Activated CD4-positive, alpha-beta T cell treated with anti-CD3 and anti-CD28 coated beads, Interleukin-2, amount 50 U/mL, for 24 hours (primary cell): ENCODE data around the gene MST1R.
A peak's percentile ranks its signal among the peaks of the same experiment; 100 is the strongest.
"Not testable (repeated sequence)": the region's sequence is repeated elsewhere in the genome, so short reads cannot be mapped to it uniquely, and the experiment has no call there.

ENCODE experiments used
- DNase-seq, 2 donors: peaks; one replicate each; pipeline ENCODE4 v3.0.0-alpha.2; 2020; ENCODE audit warnings: low read depth in 1 of 2, low spot score in 1 of 2

MST1R gene

GRCh38 chr3:49911611-49912010 lies 7.9 kb upstream of the MST1R start:
- no peak for DNase-seq

GRCh38 chr3:49911124-49911420 lies 7.4 kb upstream of the MST1R start:
- no peak for DNase-seq

GRCh38 chr3:49910409-49911123 lies 6.9 kb upstream of the MST1R start:
- no peak for DNase-seq

DNA sequence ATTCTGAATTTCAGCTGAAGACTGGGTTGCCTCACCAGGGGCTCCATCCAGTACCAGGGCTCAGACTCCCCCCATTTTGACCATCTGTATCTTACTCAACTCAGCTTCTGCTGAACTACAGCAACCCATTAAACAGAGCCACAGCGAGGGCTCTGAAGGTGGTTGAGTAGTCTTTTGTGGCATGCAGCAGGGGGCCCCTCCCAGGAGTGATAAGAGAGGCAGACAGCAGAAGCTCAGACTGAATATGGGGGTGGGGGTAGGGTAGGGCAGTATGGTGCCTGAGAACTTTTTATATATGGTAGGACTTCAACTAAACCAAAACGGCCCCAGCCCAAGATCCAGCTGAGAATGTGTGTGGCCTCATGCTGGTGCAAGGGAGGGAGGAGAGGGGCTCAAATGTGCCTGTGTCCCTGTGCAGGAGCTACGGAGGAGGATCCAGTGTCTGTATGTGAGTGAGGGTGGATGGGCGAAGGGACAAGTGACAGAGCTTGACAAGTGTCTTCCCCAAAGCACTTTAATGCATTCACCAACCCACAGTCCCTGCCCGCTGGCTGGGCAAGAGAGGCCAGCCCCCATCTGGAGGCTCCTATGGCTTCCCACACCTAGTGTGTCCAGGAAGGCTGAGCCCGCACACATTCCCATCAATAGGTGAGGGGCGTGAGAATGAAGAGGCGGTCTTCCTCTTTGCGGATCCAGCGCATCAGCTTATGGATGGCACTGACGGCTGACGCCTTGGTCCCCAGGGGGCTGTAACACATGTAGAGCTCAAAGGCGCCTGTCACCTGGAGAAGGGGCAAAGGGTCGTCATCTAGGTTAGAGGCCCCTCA lies 4.9 kb upstream of the MST1R start:
- no peak for DNase-seq

DNA sequence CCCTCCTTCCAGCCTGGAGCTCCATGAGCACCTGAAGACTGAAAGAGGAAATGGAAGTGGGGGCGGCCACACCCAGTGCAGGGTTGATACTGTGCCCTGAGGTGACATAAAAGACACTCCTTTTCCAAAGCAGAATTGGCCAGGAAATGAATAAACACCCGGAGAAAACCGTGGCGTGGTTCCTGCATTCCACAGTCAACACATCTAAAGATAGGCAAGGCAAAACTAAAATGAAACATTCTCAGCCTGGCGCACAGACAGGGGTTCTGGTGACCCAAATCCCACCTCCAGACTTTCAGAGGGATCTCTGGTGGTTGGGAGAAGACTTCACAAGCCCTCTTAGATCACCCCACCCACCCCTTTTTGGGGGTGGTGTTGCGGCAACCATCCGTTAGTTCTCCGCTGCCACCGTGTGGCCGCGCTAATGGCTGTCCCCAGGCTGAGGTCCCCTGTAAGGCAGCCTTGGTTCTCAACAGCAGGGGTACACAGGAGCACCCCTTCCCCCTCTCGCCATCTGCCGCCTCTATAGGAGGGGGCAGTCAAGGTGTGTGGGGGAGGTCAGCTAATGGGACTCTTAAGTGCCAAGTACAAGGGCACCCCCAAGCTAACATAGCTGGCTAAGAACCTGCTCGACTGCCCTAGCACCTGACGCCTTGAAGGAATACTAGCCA lies 2.5 kb upstream of the MST1R start:
- peak in 1 of 2 donors; percentile 11 for DNase-seq

DNA sequence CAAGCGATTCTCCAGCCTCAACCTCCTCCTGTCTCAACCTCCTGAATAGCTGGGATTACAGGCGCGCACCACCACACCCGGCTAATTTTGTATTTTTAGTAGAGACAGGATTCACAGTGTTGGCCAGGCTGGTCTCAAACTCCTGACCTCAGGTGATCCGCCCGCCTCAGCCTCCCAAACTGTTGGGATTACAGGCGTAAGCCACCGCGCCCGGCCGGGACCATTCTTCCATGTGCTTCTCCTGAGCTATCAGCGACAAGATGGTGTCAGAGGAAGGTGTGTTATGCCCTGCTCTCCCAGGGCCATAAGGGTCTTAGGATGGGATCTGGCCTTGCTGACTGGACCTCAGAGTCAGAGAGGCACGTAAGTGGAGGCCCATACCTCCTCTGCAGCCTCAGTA lies 775 bp upstream of the MST1R start:
- DNase-seq, result not testable (repeated sequence)

DNA sequence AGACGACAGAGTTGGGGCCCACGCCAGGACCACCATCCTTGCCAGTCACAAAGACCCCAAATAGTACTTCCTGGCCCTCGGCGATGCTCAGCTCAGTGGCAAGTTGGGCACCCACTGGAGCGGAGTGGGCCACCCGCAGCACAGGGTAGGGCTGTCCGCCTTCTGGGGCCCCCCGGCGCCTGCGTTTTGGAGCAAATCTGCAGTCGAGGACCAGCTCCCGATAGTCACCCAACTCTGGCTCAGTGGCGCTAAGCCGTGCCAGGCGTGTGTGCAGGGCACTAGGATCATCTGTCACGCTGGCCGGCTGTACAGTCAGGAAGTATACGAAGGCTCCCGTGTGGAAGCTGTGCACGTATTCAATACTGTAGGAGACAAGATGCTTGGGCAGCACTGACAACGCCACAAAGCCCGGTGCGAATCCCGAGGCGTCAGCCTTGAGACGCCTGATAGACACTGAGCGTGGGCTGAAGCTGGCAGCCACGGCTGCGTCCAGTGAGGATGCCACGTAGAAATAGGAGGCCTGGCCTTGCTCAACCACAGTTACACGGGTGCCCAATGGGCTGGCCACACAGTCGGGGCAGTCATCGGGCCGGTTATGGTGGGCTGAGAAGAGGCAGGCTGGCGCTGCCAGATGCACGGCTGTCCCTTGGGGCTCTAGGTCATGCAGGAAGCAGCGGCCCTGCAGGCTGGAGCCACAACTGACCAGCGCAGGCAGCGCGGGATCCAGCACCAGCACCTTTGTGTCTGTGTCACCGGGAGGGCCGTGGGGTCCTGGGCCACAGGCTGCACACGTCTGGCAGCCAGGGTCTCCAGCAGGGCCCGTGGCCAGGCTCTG lies 945 bp downstream of the MST1R start:
- DNase-seq, result no peak

DNA sequence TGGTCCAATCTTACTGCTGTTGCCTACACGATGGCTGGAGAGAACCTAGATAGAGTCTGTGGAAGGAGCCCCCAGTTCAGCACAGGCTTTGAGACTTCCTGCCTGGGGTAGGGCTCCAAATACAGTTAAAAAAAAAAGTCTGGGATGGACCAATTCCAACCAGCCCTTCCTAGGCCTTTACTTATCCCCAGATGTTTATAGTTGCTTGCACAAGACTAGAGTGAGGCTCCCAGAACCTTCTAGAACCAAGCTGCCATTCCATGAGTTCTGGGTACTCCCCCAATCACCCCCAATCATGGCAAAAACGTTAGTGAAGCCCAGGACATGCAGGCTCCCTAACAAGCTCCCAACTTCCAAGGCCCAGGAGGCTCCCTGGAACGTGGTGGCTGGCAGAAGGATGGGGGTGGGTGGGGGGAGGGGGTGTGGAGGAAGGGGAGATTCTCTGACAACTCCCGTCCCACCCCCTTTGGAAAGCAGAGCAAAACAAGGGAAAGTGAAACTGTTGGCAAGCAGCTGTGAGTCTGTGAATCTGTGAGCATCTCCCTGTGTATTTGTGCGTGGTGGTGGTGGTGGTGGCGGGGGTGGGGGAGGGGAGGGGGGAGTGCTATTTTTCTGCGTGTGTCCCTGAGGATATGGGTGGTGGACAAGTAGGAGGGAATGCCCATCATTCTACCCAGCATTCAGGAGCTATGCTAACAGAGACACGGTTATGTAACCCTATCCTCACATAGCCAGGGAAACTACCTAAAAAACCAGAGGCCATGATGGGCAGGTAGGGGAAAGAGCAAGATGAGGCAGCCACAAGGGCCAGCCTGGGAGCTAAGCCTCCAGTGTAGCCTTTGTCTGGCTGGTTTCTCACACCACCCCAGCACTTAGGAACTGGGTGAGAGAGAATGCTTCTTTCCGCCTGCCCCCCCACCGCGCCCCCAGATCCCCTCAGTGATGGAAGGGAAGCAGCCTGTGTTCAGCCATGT lies 2.0 kb downstream of the MST1R start:
- DNase-seq, result no peak

DNA sequence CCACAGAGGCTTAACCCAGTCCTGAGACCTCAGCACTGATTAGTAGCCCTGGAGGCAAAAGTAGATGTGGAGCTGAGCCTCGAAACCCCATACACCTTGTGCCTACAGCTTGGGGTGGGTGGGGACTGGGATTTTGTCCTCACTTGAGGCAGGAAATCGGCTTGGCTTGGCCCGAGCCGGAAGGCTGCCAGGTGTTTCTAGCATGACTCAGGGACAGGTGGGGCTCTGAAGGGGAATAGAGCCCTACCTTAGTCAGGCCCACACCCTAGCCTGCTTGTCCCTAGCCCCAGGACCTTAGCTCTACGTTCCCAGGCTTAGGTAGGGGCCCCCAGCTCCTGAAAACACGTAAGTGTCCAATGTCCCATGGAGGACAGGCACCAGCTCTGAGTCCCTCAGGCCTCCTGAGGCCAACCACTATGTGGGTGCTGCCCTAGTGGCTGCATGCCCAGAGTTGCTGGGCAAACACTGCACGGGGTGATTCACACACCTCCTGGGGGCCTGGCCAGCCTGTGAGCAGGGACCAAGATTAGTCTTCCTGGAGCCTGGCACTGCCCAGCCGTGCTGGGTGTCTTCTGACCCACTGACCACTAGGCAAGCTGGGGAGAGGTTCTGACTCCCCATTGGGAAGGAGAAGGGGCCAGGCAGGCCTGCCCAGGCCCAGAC lies 3.1 kb downstream of the MST1R start:
- DNase-seq, result no peak

GRCh38 chr3:49899815-49900214 lies 3.9 kb downstream of the MST1R start:
- DNase-seq, result no peak

DNA sequence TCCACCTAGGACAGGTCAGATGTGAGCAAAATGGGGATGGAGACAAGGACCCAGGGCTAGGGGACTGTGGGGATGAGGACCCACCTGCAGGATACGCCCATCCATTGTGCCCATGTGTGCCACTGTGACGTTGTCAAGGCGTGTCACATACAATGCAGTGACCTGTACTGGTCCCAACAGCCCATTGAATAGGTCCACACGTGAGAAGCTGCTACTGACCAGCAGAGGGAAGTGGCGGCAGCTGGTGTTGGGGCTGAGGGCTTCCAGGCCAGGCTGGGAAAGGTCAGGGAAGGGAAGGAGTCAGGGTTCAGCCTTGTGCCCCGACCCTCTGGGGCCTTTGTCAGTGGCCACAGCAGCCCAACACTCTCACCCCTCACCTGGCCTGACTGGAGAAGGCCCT lies 4.7 kb downstream of the MST1R start:
- no peak for DNase-seq

DNA sequence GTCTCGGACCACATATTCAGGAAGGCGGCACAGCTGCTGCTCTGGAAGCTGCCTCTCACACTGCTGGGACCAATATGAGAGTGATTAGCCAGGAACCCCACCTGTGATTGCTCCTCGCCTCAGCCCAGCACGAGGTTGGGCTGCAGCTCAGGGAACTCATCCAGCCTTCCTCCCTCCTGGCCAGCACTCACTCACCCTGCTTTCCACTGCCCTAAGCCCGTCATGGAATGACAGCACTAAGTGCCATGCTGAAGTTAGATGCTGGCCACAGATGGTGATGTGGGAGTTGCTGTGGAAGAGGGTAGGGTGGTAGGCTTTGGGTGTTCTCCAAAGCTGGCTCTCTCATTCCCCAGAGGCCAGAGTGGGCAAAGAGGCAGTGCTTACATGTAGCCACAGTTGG lies 7.3 kb downstream of the MST1R start:
- DNase-seq, result no peak

GRCh38 chr3:49895791-49896190 lies 7.9 kb downstream of the MST1R start:
- no peak for DNase-seq

GRCh38 chr3:49889296-49889695 lies 14.4 kb downstream of the MST1R start:
- no peak for DNase-seq

DNA sequence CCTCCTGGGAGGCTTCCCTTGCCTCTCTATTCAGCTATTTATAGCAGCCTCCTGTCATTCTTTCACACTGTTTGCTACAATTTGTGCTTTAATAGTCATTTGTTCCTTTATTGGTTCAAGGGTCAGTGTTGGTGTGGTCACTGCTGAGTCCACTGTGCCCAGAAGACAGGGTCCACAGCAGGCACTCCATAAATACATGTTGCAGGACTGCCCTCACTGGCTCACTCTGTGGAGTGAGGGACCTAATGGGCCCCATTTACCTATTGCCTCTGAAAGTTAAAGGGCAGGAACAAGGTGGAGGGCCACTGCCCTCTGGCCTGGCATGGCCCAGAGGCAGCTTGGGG lies 16.8 kb downstream of the MST1R start:
- no peak for DNase-seq

DNA sequence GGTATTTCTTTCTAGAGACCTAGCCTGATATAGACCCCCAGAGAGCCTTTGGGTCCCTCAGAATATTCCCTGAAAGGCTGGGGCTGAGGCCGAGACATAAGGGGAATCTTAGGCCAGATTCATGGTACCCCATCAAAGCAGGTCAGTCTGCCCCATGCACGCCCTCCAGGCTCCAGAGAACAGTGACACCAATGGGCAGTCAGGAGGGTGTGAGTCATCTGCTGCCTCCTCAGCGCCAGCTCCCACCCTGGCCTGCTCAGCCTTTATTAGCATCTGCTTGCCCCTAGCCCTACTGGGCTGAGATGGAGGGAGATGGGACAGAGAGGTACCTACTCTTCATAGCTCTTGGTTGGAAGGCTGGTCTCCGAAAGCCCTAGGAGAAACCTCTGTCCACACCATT lies 19.7 kb downstream of the MST1R start:
- DNase-seq, result no peak

- DNase-seq, result no peak
Observed at GRCh38 chr3:49882166-49882565, 21.5 kb downstream of the MST1R start.

DNA sequence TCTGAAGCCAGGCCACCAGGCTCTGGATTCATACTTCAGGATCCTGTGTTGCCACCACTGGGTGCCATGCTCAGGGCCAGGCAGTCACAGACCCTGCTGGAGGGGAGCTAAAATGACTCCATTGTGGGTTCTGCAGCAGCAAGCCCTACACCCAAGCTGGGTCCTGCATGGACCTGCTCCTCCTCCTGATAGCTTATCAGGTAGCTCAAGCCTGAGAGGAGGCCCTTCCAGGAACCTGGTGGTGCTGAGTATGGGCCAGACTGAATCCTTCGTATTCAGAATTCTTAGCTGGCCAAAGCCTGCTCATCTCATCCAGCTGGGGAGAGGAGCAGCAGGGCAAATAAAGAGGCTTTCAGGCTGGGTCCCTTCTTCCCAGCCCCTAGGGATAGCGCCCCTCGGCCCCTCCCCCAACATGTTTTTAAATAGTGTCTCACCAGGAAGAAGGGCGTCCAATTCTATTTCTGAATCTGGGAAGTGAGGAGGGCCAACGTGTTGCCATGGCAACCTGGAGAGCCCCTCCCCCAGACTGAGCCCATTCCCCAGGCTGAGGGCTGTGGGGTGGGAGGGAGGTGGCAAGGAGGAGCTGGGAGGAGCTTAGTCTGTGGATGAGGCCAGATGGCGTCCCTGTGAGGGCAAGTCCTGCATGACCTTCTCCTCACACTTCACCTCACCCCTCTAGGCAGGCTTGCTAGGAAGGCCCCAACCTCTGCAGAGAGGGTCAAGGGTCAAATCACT lies 22.9 kb downstream of the MST1R start:
- no peak for DNase-seq

DNA sequence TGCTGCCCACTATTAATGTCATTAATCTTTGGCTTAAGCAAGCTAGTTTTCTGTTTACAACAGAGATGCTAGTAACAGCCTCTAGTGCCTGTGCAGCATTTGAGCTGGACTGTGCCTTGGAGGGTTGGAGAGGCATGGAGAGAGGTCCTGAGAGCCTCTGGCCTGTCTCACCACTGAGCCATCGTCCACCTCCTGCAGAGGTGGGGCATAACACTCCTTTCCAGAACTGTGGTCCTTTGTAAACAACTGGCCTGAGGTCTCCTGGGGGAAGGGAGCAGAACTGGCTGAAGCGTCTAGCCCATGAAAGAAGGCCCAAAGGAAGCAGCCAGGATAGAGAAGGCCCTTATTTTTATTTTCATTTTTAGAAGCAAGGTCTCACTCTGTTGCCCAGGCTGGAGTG lies 24.0 kb downstream of the MST1R start:
- DNase-seq, result no peak
